ENCODE results near the gene FSTL4.

DNA sequence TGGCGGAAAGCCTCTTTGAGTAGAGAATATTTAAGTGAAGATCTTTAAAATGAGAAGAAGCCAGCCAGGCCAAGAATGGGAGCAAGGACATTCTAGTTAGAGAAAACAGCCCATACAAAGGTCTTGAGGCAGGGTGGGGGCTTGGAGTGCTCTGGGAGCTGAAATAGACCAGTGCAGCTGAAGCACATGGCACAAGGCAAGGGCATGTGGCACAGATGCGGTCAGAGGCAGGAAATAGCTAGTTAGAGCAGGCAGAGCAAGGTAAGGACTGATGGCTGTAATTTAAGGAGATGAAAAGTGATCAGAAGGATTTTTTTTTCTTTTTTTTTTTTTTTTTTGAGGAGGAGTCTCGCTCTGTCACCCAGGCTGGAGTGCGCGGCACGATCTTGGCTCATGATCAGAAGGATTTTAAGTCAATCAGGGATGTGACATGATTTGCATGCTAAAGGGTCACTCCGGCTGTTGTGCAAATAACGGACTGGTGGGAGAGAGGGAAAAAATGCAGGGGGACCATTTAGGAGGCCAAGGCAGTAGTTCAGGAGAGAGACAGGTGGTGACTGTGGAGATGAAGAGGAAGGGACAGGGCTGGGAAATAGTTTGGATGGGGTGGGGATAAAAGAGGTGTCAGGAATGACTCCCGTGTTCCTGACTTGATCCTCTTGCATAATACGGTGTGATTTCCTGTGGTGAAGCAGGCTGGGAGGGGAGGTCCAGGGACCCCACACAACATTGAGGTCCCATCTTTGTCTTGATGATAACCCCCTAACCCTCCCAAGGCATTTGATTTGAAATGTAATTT is 352.9 kb downstream of the FSTL4 start:
- TF ChIP-seq, protein P1, sequence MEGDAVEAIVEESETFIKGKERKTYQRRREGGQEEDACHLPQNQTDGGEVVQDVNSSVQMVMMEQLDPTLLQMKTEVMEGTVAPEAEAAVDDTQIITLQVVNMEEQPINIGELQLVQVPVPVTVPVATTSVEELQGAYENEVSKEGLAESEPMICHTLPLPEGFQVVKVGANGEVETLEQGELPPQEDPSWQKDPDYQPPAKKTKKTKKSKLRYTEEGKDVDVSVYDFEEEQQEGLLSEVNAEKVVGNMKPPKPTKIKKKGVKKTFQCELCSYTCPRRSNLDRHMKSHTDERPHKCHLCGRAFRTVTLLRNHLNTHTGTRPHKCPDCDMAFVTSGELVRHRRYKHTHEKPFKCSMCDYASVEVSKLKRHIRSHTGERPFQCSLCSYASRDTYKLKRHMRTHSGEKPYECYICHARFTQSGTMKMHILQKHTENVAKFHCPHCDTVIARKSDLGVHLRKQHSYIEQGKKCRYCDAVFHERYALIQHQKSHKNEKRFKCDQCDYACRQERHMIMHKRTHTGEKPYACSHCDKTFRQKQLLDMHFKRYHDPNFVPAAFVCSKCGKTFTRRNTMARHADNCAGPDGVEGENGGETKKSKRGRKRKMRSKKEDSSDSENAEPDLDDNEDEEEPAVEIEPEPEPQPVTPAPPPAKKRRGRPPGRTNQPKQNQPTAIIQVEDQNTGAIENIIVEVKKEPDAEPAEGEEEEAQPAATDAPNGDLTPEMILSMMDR (IDR thresholded peaks at IDR 0.05) = no peak
- no peak for TF ChIP-seq POLR2A (IDR thresholded peaks at IDR 0.05)

Measured in uterus (tissue), 2 donors.